ENCODE data around the gene FLT1.

DNA sequence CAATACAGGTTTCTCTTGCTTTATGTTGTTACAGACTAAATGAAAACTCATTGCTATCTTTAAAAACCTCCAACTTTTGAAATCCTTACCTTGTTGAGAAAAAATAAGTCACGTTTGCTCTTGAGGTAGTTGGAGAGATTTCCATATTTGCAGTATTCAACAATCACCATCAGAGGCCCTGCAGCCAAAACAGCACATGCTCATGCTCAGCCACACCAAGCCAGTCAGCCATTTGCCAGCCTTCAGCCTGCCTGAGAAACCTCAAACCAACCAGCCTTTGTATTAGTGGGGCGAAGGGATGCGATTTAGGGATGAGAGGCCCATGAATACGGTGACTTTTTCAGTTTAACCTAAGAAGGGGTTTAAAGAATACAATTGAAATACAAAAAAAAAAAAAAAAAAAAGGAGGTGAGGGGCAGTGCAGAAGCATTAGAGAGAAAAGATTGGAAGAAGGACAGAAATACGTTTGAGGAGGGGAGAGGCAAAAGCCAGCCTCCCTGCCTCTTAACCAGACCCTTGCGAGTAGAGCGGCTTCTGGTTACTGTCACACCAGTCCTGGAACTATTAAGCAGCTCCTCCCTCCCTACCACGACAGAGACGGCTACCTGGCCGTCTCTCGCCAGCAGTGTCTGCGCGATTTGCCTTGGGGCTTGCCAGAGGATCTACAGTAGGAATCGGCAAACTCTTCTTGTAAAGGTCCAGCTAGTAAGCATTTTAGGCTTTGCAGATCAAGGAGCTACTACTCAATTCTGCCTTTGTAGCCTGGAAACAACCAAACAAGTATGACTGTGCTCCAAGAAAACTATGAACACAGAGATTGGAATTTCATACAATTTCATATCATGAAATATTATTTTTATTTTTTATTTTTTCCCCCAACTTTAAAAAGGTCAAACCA lies 167.3 kb downstream of the FLT1 start:
- TF ChIP-seq, protein P1, sequence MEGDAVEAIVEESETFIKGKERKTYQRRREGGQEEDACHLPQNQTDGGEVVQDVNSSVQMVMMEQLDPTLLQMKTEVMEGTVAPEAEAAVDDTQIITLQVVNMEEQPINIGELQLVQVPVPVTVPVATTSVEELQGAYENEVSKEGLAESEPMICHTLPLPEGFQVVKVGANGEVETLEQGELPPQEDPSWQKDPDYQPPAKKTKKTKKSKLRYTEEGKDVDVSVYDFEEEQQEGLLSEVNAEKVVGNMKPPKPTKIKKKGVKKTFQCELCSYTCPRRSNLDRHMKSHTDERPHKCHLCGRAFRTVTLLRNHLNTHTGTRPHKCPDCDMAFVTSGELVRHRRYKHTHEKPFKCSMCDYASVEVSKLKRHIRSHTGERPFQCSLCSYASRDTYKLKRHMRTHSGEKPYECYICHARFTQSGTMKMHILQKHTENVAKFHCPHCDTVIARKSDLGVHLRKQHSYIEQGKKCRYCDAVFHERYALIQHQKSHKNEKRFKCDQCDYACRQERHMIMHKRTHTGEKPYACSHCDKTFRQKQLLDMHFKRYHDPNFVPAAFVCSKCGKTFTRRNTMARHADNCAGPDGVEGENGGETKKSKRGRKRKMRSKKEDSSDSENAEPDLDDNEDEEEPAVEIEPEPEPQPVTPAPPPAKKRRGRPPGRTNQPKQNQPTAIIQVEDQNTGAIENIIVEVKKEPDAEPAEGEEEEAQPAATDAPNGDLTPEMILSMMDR (IDR thresholded peaks at IDR 0.05), result no peak
- no peak for TF ChIP-seq EP300 (IDR thresholded peaks at IDR 0.05)
